MCF 10A (cell line): ENCODE data around the gene TCOF1. TPM values are rescaled to one million over a fixed set of nuclear protein-coding genes. Genes with fewer than 3 reads are reported as not detected.

Experiments
- total RNA-seq: library from RNA; stranded (reverse); gene quantifications from 2 replicates; pipeline ENCODE4 v1.2.3, GENCODE V29; 2022

TCOF1 gene
- total RNA-seq, 1 experiment from 2014 or later, result 83.5 TPM

Other genes starting within 250 kb of the TCOF1 start
- gene PDGFRB, start 201.9 kb upstream of the TCOF1 start, total RNA-seq, result 0.07 and 0.63 TPM in 2 replicates
- not detected in 2 replicates for gene CDX1, start 190.9 kb upstream of the TCOF1 start, total RNA-seq
- gene SLC6A7, start 167.6 kb upstream of the TCOF1 start, total RNA-seq, result not detected in 2 replicates
- gene CAMK2A, start 67.9 kb upstream of the TCOF1 start, total RNA-seq, result not detected in 2 replicates
- gene ARSI, start 54.8 kb upstream of the TCOF1 start, total RNA-seq, result 0.19 and 0.25 TPM in 2 replicates
- gene CD74, start 55.2 kb downstream of the TCOF1 start, total RNA-seq, result not detected in 2 replicates
- 5,481 and 5,921 TPM in 2 replicates for gene RPS14, start 92.0 kb downstream of the TCOF1 start, total RNA-seq
- gene NDST1, start 150.4 kb downstream of the TCOF1 start, total RNA-seq, result 68.9 and 79.3 TPM in 2 replicates